ENCODE data around the gene CAPS.
"Not testable (repeated sequence)": the region's sequence is repeated elsewhere in the genome, so short reads cannot be mapped to it uniquely, and the experiment has no call there.

Gene CAPS

DNA sequence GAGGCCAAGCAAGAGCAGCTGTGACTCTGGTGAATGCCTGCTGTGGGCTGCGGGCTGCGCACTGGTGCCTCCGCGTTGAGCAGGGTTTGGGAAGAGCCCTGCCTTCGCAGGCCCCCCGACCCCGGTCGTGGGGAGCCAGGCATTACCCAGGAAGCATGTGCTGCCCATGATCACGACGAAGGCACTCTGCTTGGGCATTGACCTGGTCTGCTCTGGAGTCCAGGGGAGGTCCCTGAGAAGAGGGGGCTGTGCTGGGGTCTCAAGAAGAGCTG lies 44.7 kb downstream of the CAPS start:
- DNase-seq, result no peak

DNA sequence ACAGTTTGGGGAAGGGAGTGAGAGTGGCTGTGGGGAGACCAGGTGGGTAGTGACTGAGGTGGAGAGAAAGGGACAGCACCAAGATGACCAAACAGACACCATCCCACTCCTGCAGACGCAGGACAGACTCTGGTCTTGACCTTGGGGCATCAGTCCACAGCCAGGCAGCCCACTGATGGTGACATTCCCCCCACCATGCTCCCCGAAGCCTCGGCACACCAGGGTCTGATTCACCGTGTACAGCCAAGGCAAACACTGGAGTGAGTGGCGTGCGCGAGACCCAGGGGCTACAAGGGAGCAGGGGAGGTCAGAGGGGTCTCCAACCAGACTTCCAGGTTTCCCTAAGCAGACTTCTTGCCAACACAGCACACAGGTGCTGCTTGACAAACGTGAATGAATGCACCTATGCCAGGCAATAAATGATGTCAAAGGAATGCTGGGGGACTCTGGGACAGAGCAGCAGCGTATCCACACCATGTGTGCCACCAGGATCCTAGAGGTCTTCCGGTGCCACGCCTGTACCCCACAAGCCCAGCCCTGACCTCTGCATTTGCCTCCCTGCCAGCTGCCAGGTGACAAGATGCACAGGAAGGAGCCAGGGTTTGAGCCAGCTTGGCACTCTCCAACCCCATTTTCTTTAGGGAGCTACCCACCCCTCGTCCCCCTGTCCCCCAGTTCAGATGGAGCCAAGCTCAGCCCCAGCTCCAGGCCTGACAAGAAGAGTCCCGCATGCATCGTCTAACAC lies 45.4 kb downstream of the CAPS start:
- DNase-seq, result no peak

DNA sequence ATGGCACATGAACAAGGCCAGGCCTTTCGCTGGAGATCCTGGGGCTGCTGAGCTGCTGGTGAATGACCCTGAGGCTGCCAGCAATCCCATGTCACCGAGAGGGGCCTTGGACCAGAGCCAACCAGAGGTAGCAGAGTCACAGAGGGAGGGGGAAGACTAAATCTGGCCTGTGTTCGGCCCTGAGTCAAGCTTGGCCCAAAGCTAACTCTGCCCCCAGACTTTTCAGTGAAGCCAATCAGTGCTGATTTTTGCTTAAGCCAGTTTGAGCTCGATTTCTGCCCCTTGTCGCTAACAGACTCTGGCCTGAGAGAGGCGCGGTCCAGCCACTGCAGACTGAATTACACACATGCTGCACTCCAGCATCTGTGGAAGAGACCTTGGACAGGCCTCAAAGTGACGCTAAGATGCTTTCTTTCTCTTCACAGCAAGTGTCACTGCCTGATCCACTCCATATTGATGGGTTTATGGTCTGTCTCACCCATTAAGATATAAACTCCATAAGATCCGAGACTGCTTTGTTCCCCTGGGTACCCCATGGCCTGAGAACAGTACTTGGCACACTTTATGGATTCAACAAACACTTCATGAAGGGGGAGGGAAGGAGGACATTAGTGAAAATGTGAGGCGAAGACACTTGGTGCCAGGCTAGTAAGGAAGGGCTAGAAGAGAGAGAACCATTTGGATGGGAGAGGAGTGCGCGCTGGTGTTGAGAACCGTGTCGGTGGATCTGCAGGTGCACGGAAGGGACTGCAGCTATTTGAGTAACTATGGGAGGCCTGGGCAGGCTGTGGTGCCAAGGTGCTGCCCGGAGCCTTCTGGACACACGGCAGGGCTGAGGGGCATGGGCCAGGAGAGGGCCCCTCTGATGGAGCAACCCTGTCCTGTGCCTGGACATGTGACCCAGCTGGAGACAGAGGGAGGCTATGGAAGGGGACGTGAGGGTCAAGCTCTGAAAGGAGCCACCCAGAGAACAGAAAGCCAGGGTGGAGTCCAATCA lies 46.2 kb downstream of the CAPS start:
- DNase-seq, result no peak

DNA sequence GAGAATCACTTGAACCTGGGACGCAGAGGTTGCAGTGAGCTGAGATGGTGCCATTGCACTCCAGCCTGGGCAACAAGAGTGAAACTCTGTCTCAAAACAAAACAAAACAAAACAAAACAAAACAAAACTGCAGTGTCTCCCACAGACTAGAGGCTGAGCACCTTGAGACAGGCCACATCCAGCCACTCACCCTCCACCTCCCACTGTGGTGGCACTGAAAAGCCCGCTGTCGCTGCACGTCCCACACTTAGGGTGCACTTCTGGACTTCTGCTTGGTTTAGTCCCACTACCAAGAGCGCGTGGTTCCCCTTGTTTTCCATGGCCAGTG lies 47.6 kb downstream of the CAPS start:
- DNase-seq, result not testable (repeated sequence)

DNA sequence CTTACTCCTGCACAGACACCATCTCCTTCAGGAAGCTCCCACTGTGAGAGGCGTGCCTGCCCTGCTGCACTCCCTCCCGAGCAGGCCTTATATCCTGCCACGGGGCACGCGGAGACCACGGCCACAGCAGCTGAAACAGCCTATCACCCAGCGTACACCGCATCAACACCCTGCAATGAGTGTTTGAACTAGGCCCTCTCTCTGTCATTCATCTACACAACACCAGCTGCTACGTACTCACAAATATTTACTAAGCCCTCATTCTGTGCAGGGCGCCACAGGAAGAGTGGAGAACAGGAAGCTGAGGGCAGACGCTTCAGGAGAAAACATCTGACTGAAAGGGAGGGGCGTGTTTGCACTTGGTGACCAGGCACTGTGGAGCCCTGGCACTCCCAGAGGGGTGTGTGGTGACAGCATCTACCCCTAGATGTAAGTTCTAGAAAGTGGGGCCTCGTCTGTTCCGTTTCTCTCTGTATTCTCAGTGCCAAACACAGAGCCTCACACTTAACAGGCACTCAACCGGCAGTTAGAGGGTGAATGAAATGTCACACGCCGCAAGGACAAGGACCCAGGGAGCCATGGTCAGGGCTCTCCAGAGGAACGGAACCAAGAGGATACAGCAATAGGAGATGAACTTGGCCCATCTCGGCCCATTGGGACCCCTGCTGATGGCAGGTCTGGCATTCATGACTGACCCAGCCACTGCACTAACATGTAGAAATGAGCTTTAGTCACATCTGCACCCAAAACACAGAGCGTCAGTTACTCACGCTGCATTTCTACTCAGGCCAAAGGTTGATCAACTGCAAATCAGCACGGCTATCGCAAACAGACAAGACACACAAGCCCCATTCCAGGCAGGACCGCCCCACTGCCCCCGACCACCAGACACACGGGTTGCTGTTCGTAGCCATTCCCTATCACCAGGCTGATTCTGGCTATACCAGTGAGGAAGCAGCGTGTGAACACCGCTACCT lies 48.2 kb downstream of the CAPS start:
- DNase-seq, result no peak

DNA sequence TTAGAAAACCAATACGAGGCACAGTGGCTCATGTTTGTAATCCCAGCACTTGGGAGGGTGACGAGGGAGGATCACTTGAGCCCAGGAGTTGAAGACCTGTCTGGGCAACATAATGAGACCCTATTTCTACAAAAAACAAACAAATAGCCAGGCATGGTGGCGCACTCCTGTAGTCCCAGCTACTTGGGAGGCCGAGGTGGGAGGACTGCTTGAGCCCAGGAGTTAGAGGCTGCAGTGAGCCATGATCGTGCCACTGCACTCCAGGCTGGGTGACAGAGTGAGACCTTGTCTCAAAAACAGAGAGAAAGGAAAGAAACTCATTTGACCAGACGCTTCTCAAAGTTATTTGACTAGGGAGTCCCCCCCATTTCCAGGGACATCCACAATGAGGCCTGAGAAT lies 49.2 kb downstream of the CAPS start:
- DNase-seq, result not testable (repeated sequence)

DNA sequence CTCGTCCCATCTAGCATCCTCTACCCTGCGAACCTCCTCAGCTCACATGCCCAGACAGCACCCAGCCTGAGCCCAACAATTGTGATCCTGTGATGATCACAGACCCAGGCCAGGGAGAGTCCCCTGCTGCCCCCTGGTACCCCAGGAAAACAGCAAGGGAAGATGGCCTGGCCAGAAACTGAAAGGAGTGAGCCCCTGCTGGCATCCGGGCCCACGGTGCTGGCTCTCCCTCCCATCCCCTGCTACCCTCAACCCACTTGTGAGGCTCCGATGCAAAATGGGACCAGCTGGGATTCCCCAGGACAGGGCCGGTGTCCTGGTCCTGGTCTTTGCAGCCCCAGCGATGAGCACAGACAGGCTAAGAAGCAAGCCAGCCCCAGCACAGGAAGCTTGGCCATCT lies 49.8 kb downstream of the CAPS start:
- DNase-seq, result no peak

DNA sequence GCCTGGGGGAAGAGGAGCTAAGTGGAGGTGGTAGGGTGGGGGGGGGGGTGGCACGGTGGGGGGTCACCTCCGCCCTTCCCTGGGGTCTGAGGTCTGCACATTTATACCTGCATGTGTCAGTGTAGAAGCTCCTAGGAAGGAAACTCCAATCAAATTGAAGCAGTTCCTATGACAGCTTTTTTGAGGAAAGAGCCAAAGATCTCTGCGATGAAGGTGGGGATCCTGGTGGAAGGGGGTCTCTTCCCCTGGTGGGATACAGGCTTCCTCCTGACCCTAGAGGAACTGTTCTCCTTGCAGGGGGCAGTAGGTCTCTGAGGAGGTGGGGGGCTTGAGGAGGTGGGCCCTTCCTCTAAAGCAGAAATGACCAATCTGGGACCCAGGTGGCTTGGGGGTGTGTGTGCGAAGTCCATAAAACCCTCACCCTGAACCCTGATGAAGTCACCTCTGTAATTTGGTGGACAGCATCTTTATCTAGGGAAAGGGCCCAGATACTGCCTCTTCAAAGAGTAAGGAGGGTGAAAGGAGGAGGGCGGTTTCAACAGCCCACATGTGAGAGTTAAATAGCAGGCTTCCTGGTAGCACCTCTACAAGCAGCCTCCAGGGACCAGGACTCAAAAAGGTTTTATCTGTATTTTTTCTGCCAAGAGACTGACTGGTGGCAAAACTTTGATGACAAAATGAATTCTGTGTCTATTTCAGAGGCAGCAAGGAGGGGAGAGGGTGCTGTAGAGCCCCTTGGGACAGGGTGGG lies 50.9 kb downstream of the CAPS start:
- DNase-seq, result no peak
